ENCODE data around the gene PNMA5. TPM values are rescaled to one million over a fixed set of nuclear protein-coding genes. Genes with fewer than 3 reads are reported as not detected.

The PNMA5 gene
- total RNA-seq = not detected in 2 replicates

DNA sequence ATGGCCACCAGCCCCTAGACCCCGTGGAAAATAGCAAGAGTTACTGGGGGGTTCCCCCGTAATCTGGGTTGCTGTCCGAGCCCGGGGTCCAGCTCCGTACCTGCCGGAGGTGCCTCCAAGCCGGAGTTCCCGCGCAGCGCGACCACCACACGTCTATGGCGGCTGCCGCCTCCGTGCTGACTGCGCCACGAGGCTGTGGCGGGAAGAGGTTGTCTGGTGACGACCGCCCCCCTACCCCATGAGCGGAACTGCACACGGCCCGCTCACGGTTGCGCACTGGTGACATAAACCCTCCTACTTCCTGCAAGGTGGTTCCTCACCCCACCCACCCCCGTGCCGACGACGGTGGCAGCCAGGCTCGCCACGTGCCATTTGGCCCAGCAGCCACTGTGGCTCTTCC is at the start of gene PNMA5:
TSS of gene PNMA5 (minus strand) at position 184 of the 400 bp plus-strand sequence. CDS start 2,518 bp downstream, outside the sequence.

Other genes with a start within 250 kb of the PNMA5 start
- 0.16 TPM in 1 of 2 replicates, not detected in the other for gene MAGEA2, start 240.3 kb downstream of the PNMA5 start, total RNA-seq
- not detected in 2 replicates for gene CSAG3, start 234.9 kb downstream of the PNMA5 start, total RNA-seq
- gene MAGEA6, start 224.4 kb downstream of the PNMA5 start, total RNA-seq = not detected in 2 replicates
- gene CETN2, start 163.4 kb downstream of the PNMA5 start, total RNA-seq = 36.6 and 55.8 TPM in 2 replicates
- gene NSDHL, start 163.1 kb downstream of the PNMA5 start, total RNA-seq = 13.7 and 18.4 TPM in 2 replicates
- gene ZNF185, start 96.0 kb downstream of the PNMA5 start, total RNA-seq = 0.94 and 1.7 TPM in 2 replicates
- gene PNMA3, start 62.4 kb upstream of the PNMA5 start, total RNA-seq = 0.16 and 0.26 TPM in 2 replicates
- gene PNMA6A, start 78.3 kb upstream of the PNMA5 start, total RNA-seq = 1.4 and 2.1 TPM in 2 replicates
- gene MAGEA1, start 185.2 kb upstream of the PNMA5 start, total RNA-seq = not detected in 2 replicates

Measured in bronchial smooth muscle cell (primary cell).